Right cardiac atrium (tissue), 5 donors: ENCODE results near the gene DHX34. TPM values are rescaled to one million over a fixed set of nuclear protein-coding genes. Genes with fewer than 3 reads are reported as not detected.

Source experiments
- ATAC-seq, 2 donors: fragments of 200-7000 bp; cut with Tn5 transposase; one replicate each; pipeline versions ENCODE4 v1.8.0 to v1.9.1; 2020; ENCODE audit warnings: moderate library complexity in 2 of 2, mild to moderate bottlenecking in 1 of 2
- DNase-seq, 3 donors: peaks; one replicate each; pipeline ENCODE4 v3.0.0-alpha.2; 2020
- H3K27ac ChIP-seq: one replicate; pipeline ENCODE4 v1.5.1; 2013; ENCODE audit warnings: mild to moderate bottlenecking, low read length, control low read depth, moderate library complexity
- H3K27me3 ChIP-seq: one replicate; pipeline ENCODE4 v1.6.1; 2013; ENCODE audit not compliant: control insufficient read depth, insufficient read depth
- H3K4me1 ChIP-seq: one replicate; pipeline ENCODE4 v1.6.1; 2013; ENCODE audit warnings: low read length; ENCODE audit not compliant: control insufficient read depth, insufficient read depth
- H3K4me3 ChIP-seq: one replicate; pipeline ENCODE4 v1.5.1; 2013; ENCODE audit warnings: low read length, control low read depth
- H3K9me3 ChIP-seq: one replicate; pipeline ENCODE4 v1.6.1; 2013; ENCODE audit warnings: low read length; ENCODE audit not compliant: control insufficient read depth
- whole genome bisulfite sequencing: extraction: QIAGEN DNeasy Blood & Tissue Kit; methylation state at CpG from one replicate; pipeline ENCODE4 v1.1.7; 2013; 5-methylcytosine and 5-hydroxymethylcytosine counted together
- intact Hi-C, 4 donors: fragments of 100-400 bp; cut with DNase I; formaldehyde crosslinking; loops; one replicate each; pipeline versions ENCODE4 v1.11.0 to v1.14.0; 2022 to 2023
- polyA plus RNA-seq: library from polyadenylated mRNA; stranded (reverse); fragments of 200-250 nt; gene quantifications from one replicate; pipeline ENCODE4 v1.2.3, GENCODE V29; 2013
- total RNA-seq, 4 donors: library from RNA; stranded (reverse); fragmentation: NEBNext Ultra II Directional; extraction: Animal tissue kit (Norgen Biotek cat#: 25700); gene quantifications; one replicate each; pipeline ENCODE4 v1.2.1, GENCODE V29; 2021
- donor health status: healthy with polysubstance abuse.
- donor health status: DM: no; HTN: yes; CAD: no.
- donor health status: DM: no; HTN: no; CAD: no.
- donor health status: DM: no; HTN: yes; CAD: no; lungs with severe emphysema.
- donor health status: DM: yes; HTN: yes; CAD: no.

The DHX34 gene
- total and polyA plus RNA-seq, 5 donors: 5.5 to 8.1 (median 5.6) TPM

DNA sequence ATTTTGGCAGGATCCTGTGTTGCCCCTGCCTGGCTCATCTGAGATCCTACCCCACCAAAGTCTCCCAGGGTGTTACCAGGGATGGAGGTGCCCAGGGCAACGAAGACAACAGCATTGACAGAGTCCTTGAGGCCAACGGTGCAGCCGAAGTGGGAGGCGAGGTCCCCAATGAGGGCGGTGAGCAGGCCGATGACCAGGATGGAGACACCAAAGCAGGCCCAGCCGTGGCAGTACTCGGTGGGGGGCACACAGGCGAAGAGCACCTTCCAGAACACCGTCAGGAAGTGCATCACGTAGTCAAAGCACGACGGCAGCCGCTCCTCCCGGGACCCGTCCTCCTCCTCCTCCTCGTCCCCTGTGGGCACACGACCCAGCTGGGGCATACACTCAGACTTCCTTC, 83.0 kb downstream of the DHX34 start:
- H3K4me1 ChIP-seq: no peaks in the 10 kb centered on the region
- H3K27ac ChIP-seq: no peak overlapping the region
- DNase-seq (no peak), ATAC-seq (no peak)
- intact Hi-C loops: loop anchor here in 2 of 4 donors (10.0 kb wide), 1 partner anchor 83 kb away; the partner anchor contains the start of gene NAPA (in 2 of the 2)
- no peak overlapping the region for H3K4me3 ChIP-seq
- H3K9me3 ChIP-seq: no peaks in the 10 kb centered on the region
- no peaks in the 10 kb centered on the region for H3K27me3 ChIP-seq
- WGBS: 71% methylated on average over 18 of the region's 18 CpGs

Other genes with a start within 250 kb of the DHX34 start
- 10 to 100 TPM; 25.6 to 27.7 (median 26.8) TPM for gene ZC3H4, start 235.5 kb upstream of the DHX34 start, total RNA-seq
- gene ZC3H4, start 235.5 kb upstream of the DHX34 start, polyA plus RNA-seq: 12.4 TPM
- 10 to 100 TPM; 49.1 to 57.0 (median 53.5) TPM for gene SAE1, start 218.5 kb upstream of the DHX34 start, total RNA-seq
- gene SAE1, start 218.5 kb upstream of the DHX34 start, polyA plus RNA-seq: 34.0 TPM
- gene BBC3, start 118.1 kb upstream of the DHX34 start, total RNA-seq: 1 to 10 TPM; 2.1 to 4.3 (median 4.0) TPM
- gene BBC3, start 118.1 kb upstream of the DHX34 start, polyA plus RNA-seq: 3.4 TPM
- 10 to 100 TPM; 18.1 to 27.5 (median 22.4) TPM for gene CCDC9, start 92.8 kb upstream of the DHX34 start, total RNA-seq
- gene CCDC9, start 92.8 kb upstream of the DHX34 start, polyA plus RNA-seq: 27.8 TPM
- gene INAFM1, start 74.4 kb upstream of the DHX34 start, total RNA-seq: 10 to 100 TPM; 13.3 to 16.9 (median 15.0) TPM
- gene INAFM1, start 74.4 kb upstream of the DHX34 start, polyA plus RNA-seq: 7.0 TPM
- gene C5AR1, start 39.5 kb upstream of the DHX34 start, total RNA-seq: 10 to 100 TPM in 1 of 4 donors, 1 to 10 TPM in 3; 5.9 to 11.7 (median 6.9) TPM
- 2.3 TPM for gene C5AR1, start 39.5 kb upstream of the DHX34 start, polyA plus RNA-seq
- 1 to 10 TPM in 3 of 4 donors, under 1 TPM in 1; 0.65 to 2.5 (median 1.4) TPM for gene C5AR2, start 17.1 kb upstream of the DHX34 start, total RNA-seq
- 0.79 TPM for gene C5AR2, start 17.1 kb upstream of the DHX34 start, polyA plus RNA-seq
- 1 to 10 TPM; 2.6 to 9.8 (median 6.1) TPM for gene MEIS3, start 70.2 kb downstream of the DHX34 start, total RNA-seq
- gene MEIS3, start 70.2 kb downstream of the DHX34 start, polyA plus RNA-seq: 4.1 TPM
- under 1 TPM in 2 of 4 donors, not detected in 2; 0.09 to 0.26 TPM for gene SLC8A2, start 122.6 kb downstream of the DHX34 start, total RNA-seq
- 0.36 TPM for gene SLC8A2, start 122.6 kb downstream of the DHX34 start, polyA plus RNA-seq
- gene KPTN, start 134.9 kb downstream of the DHX34 start, total RNA-seq: 1 to 10 TPM; 6.4 to 9.4 (median 7.8) TPM
- gene KPTN, start 134.9 kb downstream of the DHX34 start, polyA plus RNA-seq: 9.9 TPM
- gene NAPA, start 165.7 kb downstream of the DHX34 start, total RNA-seq: 100 to 1,000 TPM in 3 of 4 donors, 10 to 100 TPM in 1; 91.7 to 111 (median 105) TPM
- gene NAPA, start 165.7 kb downstream of the DHX34 start, polyA plus RNA-seq: 102 TPM
- under 1 TPM in 1 of 4 donors, not detected in 3; 0.23 TPM for gene ZNF541, start 223.8 kb downstream of the DHX34 start, total RNA-seq
- gene ZNF541, start 223.8 kb downstream of the DHX34 start, polyA plus RNA-seq: 0.20 TPM